ENCODE results near the gene PPP1R7.

Gene PPP1R7

GRCh38 chr2:241121008-241121407 lies 29.3 kb upstream of the PPP1R7 start:
- DNase-seq = no peak

GRCh38 chr2:241122376-241123002 lies 27.8 kb upstream of the PPP1R7 start:
- no peak for DNase-seq

- no peak for DNase-seq
Measured at GRCh38 chr2:241123816-241124536, 26.3 kb upstream of the PPP1R7 start.

- DNase-seq = no peak
Measured at GRCh38 chr2:241125626-241126025, 24.6 kb upstream of the PPP1R7 start.

- DNase-seq = no peak
Measured at GRCh38 chr2:241126201-241126611, 24.1 kb upstream of the PPP1R7 start.

GRCh38 chr2:241126771-241127202 lies 23.5 kb upstream of the PPP1R7 start:
- no peak for DNase-seq

GRCh38 chr2:241128266-241128665 lies 22.0 kb upstream of the PPP1R7 start:
- DNase-seq = no peak

GRCh38 chr2:241129086-241129871 lies 21.0 kb upstream of the PPP1R7 start:
- peak; percentile 44 for DNase-seq

- no peak for DNase-seq
Measured at GRCh38 chr2:241130316-241130715, 20.0 kb upstream of the PPP1R7 start.

- DNase-seq = no peak
Measured at GRCh38 chr2:241131531-241131930, 18.7 kb upstream of the PPP1R7 start.

- DNase-seq = no peak
Measured at GRCh38 chr2:241132538-241133435, 17.5 kb upstream of the PPP1R7 start.

GRCh38 chr2:241133436-241133820 lies 16.8 kb upstream of the PPP1R7 start:
- DNase-seq = no peak

- no peak for DNase-seq
Measured at GRCh38 chr2:241134711-241135110, 15.6 kb upstream of the PPP1R7 start.

GRCh38 chr2:241135737-241136136 lies 14.5 kb upstream of the PPP1R7 start:
- DNase-seq = no peak

- DNase-seq = no peak
Measured at GRCh38 chr2:241136191-241136590, 14.1 kb upstream of the PPP1R7 start.

GRCh38 chr2:241136661-241137260 lies 13.5 kb upstream of the PPP1R7 start:
- DNase-seq = no peak

GRCh38 chr2:241137276-241138190 lies 12.7 kb upstream of the PPP1R7 start:
- DNase-seq = no peak

GRCh38 chr2:241138471-241138870 lies 11.8 kb upstream of the PPP1R7 start:
- no peak for DNase-seq

GRCh38 chr2:241139531-241140444 lies 10.5 kb upstream of the PPP1R7 start:
- no peak for DNase-seq

- DNase-seq = no peak
Measured at GRCh38 chr2:241140445-241140840, 9.8 kb upstream of the PPP1R7 start.

Data from suppressor macrophage treated with lipopolysaccharide for 4 hours (primary cell).